ENCODE data around the gene CHD2.

DNA sequence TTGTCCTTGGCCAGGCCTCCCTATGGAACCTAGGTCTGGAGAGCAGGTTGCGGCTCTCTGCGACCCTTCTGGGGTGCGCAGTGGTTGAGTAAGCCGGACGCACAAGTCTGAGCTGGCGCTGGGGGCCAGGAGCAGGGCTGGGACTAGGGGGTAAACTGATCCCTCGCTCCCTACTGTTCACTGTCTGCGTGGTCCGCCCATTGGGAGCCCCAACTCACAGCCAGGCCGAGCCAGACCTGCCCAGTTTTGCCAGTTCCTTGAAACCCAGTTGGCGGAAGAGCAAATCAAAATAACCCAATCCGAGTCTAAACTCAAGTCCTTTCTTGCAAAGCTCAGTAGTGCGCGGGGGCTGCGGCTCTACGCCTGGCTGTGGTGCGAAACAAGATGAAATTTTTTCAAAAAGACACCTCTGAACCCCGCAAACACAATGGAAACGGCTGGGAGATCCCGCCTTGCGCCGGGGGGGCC lies 171.4 kb downstream of the CHD2 start:
- TF ChIP-seq, protein P1, sequence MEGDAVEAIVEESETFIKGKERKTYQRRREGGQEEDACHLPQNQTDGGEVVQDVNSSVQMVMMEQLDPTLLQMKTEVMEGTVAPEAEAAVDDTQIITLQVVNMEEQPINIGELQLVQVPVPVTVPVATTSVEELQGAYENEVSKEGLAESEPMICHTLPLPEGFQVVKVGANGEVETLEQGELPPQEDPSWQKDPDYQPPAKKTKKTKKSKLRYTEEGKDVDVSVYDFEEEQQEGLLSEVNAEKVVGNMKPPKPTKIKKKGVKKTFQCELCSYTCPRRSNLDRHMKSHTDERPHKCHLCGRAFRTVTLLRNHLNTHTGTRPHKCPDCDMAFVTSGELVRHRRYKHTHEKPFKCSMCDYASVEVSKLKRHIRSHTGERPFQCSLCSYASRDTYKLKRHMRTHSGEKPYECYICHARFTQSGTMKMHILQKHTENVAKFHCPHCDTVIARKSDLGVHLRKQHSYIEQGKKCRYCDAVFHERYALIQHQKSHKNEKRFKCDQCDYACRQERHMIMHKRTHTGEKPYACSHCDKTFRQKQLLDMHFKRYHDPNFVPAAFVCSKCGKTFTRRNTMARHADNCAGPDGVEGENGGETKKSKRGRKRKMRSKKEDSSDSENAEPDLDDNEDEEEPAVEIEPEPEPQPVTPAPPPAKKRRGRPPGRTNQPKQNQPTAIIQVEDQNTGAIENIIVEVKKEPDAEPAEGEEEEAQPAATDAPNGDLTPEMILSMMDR (IDR thresholded peaks at IDR 0.05) = no peak
- TF ChIP-seq POLR2A (IDR thresholded peaks at IDR 0.05; ENCODE audit: low read length) = no peak

Measured in A549 (cell line).